K562 (cell line): ENCODE results near the gene CBX2. TPM values are rescaled to one million over a fixed set of nuclear protein-coding genes. Genes with fewer than 3 reads are reported as not detected.

Experiments used
- ATAC-seq: fragments of 200-7000 bp; cut with Tn5 transposase; 3 replicates; pipeline ENCODE4 v1.9.1; 2020; ENCODE audit warnings: moderate library complexity
- BruUV-seq: library from RNA; stranded (reverse); fragments of 400-500 nt; replicated peaks from 2 replicates; lab custom pipeline; 2021; lab: Mats Ljungman, UMichigan
- CTCF ChIA-PET: fragments of 300-600 bp; formaldehyde crosslinking; extraction: SDS; loops from one replicate; lab custom pipeline; 2021; ENCODE audit warnings: low intra/inter-chr PET ratio; lab: Yijun Ruan, JAX
- POLR2A ChIA-PET: fragments of 300-600, 350-650 bp; sonication (Branson Sonifier 250); formaldehyde crosslinking; extraction: SDS; loops from one replicate; lab custom pipeline; 2021; ENCODE audit warnings: antibody characterized with exemption, inconsistent platforms; lab: Yijun Ruan, JAX
- DNase-seq, 4 experiments: peaks; one replicate each; pipeline versions ENCODE4 v3.0.0 to v3.0.0-alpha.2; 2011 to 2018; ENCODE audit warnings: low spot score in 3 of 4, mixed read lengths in 3 of 4; ENCODE audit errors: extremely low read depth in 1 of 4
- FAIRE-seq: peaks from 2 replicates; lab custom pipeline; 2011; peaks lifted over from hg19 to GRCh38; lab: Jason Lieb, UNC
- H2AFZ ChIP-seq: 2 replicates; pipeline ENCODE4 v1.6.0; 2011; ENCODE audit warnings: low read depth, low read length, control low read depth, inconsistent platforms
- H3K27ac ChIP-seq: fragments of 200-600 bp; 3 replicates; pipeline ENCODE4 v1.8.0; 2011; ENCODE audit warnings: low read depth, mild to moderate bottlenecking, control low read depth, inconsistent platforms, low read length, moderate library complexity, mixed read lengths; ENCODE audit errors: extremely low read depth
- H3K27me3 ChIP-seq, 2 experiments: fragments of 300-600 bp in 1 of 2; 2 replicates in 1 of 2; 3 replicates in 1 of 2; pipeline versions ENCODE4 v1.6.0 to v1.8.0; 2011; ENCODE audit warnings: inconsistent platforms in 2 of 2, low read length in 2 of 2, mild to moderate bottlenecking in 1 of 2, mixed read lengths in 1 of 2, moderate library complexity in 1 of 2; ENCODE audit not compliant: control insufficient read depth in 2 of 2, insufficient read depth in 2 of 2
- H3K36me3 ChIP-seq: fragments of 300-600 bp; 3 replicates; pipeline ENCODE4 v1.8.0; 2011; ENCODE audit warnings: mild to moderate bottlenecking, low read length, inconsistent platforms; ENCODE audit not compliant: control insufficient read depth, insufficient read depth
- H3K4me1 ChIP-seq, 2 experiments: fragments of 200-600 bp in 1 of 2; replicated peaks in 1 of 2; 2 replicates in 1 of 2; 3 replicates in 1 of 2; pipeline versions ENCODE4 v1.5.1 to v1.8.0; 2011; ENCODE audit warnings: inconsistent platforms in 2 of 2, low read length in 2 of 2, mild to moderate bottlenecking in 1 of 2, mixed read lengths in 1 of 2, moderate library complexity in 1 of 2; ENCODE audit not compliant: control insufficient read depth in 2 of 2, insufficient read depth in 2 of 2
- H3K4me2 ChIP-seq: 2 replicates; pipeline ENCODE4 v1.6.1; 2011; ENCODE audit warnings: low read length, control low read depth, inconsistent platforms, mixed read lengths; ENCODE audit not compliant: insufficient read depth
- H3K4me3 ChIP-seq: fragments of 200-600 bp; sonication (generic), shearing (Covaris generic); 2 replicates; pipeline ENCODE4 v1.5.1; 2016; ENCODE audit warnings: control low read depth, inconsistent platforms
- H3K79me2 ChIP-seq: fragments of 200-600 bp; 3 replicates; pipeline ENCODE4 v1.8.0; 2011; ENCODE audit warnings: low read length, inconsistent platforms; ENCODE audit not compliant: control insufficient read depth, insufficient read depth
- H3K9ac ChIP-seq, 2 experiments: 2 replicates each; pipeline versions ENCODE4 v1.6.0 to v1.6.1; 2011; ENCODE audit warnings: low read depth in 2 of 2, low read length in 2 of 2, control low read depth in 1 of 2, inconsistent platforms in 1 of 2, mild to moderate bottlenecking in 1 of 2, mixed read lengths in 1 of 2; ENCODE audit not compliant: insufficient read depth in 1 of 2
- H3K9me1 ChIP-seq: one replicate; pipeline ENCODE4 v1.6.0; 2011; ENCODE audit warnings: inconsistent platforms, mild to moderate bottlenecking, low read length, moderate library complexity; ENCODE audit not compliant: control insufficient read depth, insufficient read depth
- H3K9me3 ChIP-seq: replicated peaks from 2 replicates; pipeline ENCODE4 v1.5.1; 2011; ENCODE audit warnings: low read depth, low read length, inconsistent platforms; ENCODE audit not compliant: control insufficient read depth, insufficient read depth
- H4K20me1 ChIP-seq: replicated peaks from 2 replicates; pipeline ENCODE4 v1.6.1; 2011; ENCODE audit warnings: low read length, inconsistent platforms, mixed read lengths; ENCODE audit not compliant: control insufficient read depth, insufficient read depth
- BHLHE40 ChIP-seq: IDR thresholded peaks from 2 replicates; pipeline ENCODE4 v1.6.1; 2011; ENCODE audit warnings: low read length, improper control_type of control experiment
- FOXA1 ChIP-seq: fragments of 450-650 bp; IDR thresholded peaks from 2 replicates; pipeline ENCODE4 v1.6.1; 2016; ENCODE audit warnings: mild to moderate bottlenecking, borderline replicate concordance
- MBD2 ChIP-seq: sonication (generic); IDR thresholded peaks from 2 replicates; pipeline ENCODE4 v1.6.1; 2016; ENCODE audit warnings: low read depth, borderline replicate concordance
- ZFX ChIP-seq: sonication (generic); formaldehyde crosslinking; IDR thresholded peaks from 2 replicates; pipeline ENCODE4 v1.8.0; 2022; ENCODE audit warnings: mild to moderate bottlenecking, missing genetic modification reagents, moderate library complexity
- ZNF140 ChIP-seq: fragments of 250-450 bp; sonication (Bioruptor Pico); IDR thresholded peaks from 2 replicates; pipeline ENCODE4 v1.8.0; 2021; ENCODE audit warnings: moderate library complexity, mild to moderate bottlenecking, inconsistent platforms
- WGBS: fragments of 100-300 bp; shearing (Covaris generic); methylation state at CpG from one replicate; pipeline ENCODE4 v1.1.6; 2016; ENCODE audit warnings: low coverage, mixed read lengths; ENCODE audit not compliant: insufficient coverage; ENCODE audit errors: missing lambda C conversion rate; 5-methylcytosine and 5-hydroxymethylcytosine counted together
- in situ Hi-C: fragments of 300-500 bp; cut with MboI; formaldehyde crosslinking; loops from 4 replicates; pipeline ENCODE4 v1.15.0; 2018; ENCODE audit warnings: inconsistent platforms, mixed read lengths
- intact Hi-C: fragments of 100-400 bp; cut with micrococcal nuclease; formaldehyde crosslinking; loops from 2 replicates; pipeline ENCODE4 v1.14.2; 2022
- polyA plus RNA-seq, 8 experiments: library from polyadenylated mRNA; depleted of rRNA in 4 of 8; stranded (reverse) in 5 of 8; unstranded in 3 of 8; fragments of >200 nt; fragmentation: Nextera tagmentation in 2 of 8; fragmentation: Illumina TruSeq in 1 of 8; extraction: Ambion mirVana in 2 of 8; extraction: Trizol in 1 of 8; gene quantifications; 2 replicates each; pipeline versions ENCODE4 v1.2.1 to v1.2.3, GENCODE V29; 2011 to 2014; ENCODE audit warnings: inconsistent platforms in 1 of 8, missing spikeins in 1 of 8
- total RNA-seq, 7 experiments: library from RNA; depleted of rRNA in 6 of 7; stranded (reverse); fragments of >200 nt in 6 of 7; fragmentation: Illumina TruSeq in 2 of 7; extraction: Trizol in 2 of 7; gene quantifications; 2 replicates each; pipeline versions ENCODE4 v1.2.1 to v1.2.3, GENCODE V29; 2011 to 2021; ENCODE audit warnings: low replicate concordance in 1 of 7

The CBX2 gene
- total and polyA plus RNA-seq, 9 of the 15 experiments (the other 6 are each of a cell fraction or from before 2014, with no cell fraction given): 0.66 to 26.9 (median 13.9) TPM

GRCh38 chr17:79765708-79766107 lies 12.2 kb upstream of the CBX2 start:
- H2AFZ ChIP-seq: no peak overlapping the region
- no peaks in the 10 kb centered on the region for H3K9me1 ChIP-seq
- no peak overlapping the region for H3K9ac ChIP-seq
- FAIRE-seq: no peak
- no peak for DNase-seq
- ChIA-PET POLR2A (interaction anchor here (1.1 to 1.2 kb wide), 2 partner anchors 13 to 179 kb away, joined by 4 to 5 read pairs; no protein-coding TSS in a partner anchor), CTCF (no interaction called here)
- no peaks in the 10 kb centered on the region for H3K79me2 ChIP-seq
- ATAC-seq: no peak
- 37% methylated on average over 3 of the region's 3 CpGs for WGBS
- no peaks in the 10 kb centered on the region for H3K27me3 ChIP-seq
- H3K9me3 ChIP-seq: no peaks in the 10 kb centered on the region; the same call in 1 of the 2 replicates
- no peaks in the 10 kb centered on the region for H4K20me1 ChIP-seq
- TF ChIP-seq BHLHE40 (no peak), ZNF140 (no peak), ZFX (CRISPR knock-in tag) (no peak), MBD2 (no peak), FOXA1 (no peak)
- no peaks in the 10 kb centered on the region for H3K36me3 ChIP-seq
- intact Hi-C loops (no loop called here), in situ Hi-C loops (no loop called here)
- H3K4me1 ChIP-seq: peaks cover 4 to 15% of the 10 kb centered on the region in 2 experiments; a peak in 4 of 5 replicates
- no peak overlapping the region for H3K4me2 ChIP-seq
- no peak overlapping the region for H3K4me3 ChIP-seq
- no TSS peak for BruUV-seq
- H3K27ac ChIP-seq: no peak overlapping the region
